Endometrial microvascular endothelial cells (primary cell): ENCODE results near the gene ACP3. TPM values are rescaled to one million over a fixed set of nuclear protein-coding genes. Genes with fewer than 3 reads are reported as not detected.

Experiments
- in situ Hi-C: cut with HindIII; loops from 2 replicates; pipeline ENCODE4 v1.10.0; 2017; ENCODE audit warnings: low sequenced_read_pairs, low pct_unique_long_range_greater_than_20kb; ENCODE audit errors: inconsistent ontology term
- total RNA-seq: library from RNA; depleted of rRNA; stranded (reverse); fragments of >200 nt; gene quantifications from one replicate; pipeline ENCODE4 v1.2.3, GENCODE V29; 2015; ENCODE audit errors: inconsistent ontology term

The ACP3 gene
- total RNA-seq, 1 donor from 2014 or later = not detected

GRCh38 chr3:132399054-132399929, 82.1 kb downstream of the ACP3 start:
- in situ Hi-C loops = no loop called here

GRCh38 chr3:132401255-132401654, 84.0 kb downstream of the ACP3 start:
- in situ Hi-C loops = no loop called here

- in situ Hi-C loops = no loop called here
Measured at GRCh38 chr3:132404276-132404675, 87.1 kb downstream of the ACP3 start.

GRCh38 chr3:132405188-132405587, 88.0 kb downstream of the ACP3 start:
- in situ Hi-C loops = no loop called here

- in situ Hi-C loops = no loop called here
Measured at GRCh38 chr3:132405609-132406299, 88.5 kb downstream of the ACP3 start.

GRCh38 chr3:132406587-132406986, 89.4 kb downstream of the ACP3 start:
- in situ Hi-C loops = no loop called here

GRCh38 chr3:132407025-132407424, 89.8 kb downstream of the ACP3 start:
- in situ Hi-C loops = no loop called here

Other genes starting within 250 kb of the ACP3 start
- 50.1 TPM for gene DNAJC13, start 100.1 kb downstream of the ACP3 start, total RNA-seq